Hematopoietic multipotent progenitor cell treated with erythropoietin and hydrocortisone succinate and interleukin-3 and kit ligand, for 8 days (in vitro differentiated cells): ENCODE measurements around the gene NEUROD6.

Source experiments
- DNase-seq: peaks from one replicate; pipeline ENCODE4 v3.0.0-alpha.2; 2015

The NEUROD6 gene

DNA sequence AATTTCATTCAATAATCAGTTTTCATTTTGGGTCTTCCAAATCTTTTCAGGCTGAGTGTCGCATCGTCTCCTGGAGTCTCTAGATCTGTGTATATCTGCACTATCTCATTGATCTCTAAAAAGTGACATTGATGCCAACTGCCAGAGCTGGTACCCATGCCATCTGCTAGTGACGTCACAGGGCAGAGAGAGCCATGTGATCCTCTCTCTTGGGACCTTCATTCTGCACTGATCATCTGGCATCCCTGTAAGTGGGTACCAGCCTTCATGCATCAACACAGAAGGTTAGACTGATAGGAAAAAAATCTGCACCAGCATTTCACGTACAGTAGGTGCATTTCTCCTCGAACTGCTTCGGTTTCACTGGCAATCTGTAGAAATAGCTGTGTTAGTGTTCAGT is at the start of gene NEUROD6:
TSS of gene NEUROD6 (minus strand) at position 124 of the 400 bp plus-strand sequence. CDS start 1,458 bp downstream, outside the sequence.
- no peak for DNase-seq

DNA sequence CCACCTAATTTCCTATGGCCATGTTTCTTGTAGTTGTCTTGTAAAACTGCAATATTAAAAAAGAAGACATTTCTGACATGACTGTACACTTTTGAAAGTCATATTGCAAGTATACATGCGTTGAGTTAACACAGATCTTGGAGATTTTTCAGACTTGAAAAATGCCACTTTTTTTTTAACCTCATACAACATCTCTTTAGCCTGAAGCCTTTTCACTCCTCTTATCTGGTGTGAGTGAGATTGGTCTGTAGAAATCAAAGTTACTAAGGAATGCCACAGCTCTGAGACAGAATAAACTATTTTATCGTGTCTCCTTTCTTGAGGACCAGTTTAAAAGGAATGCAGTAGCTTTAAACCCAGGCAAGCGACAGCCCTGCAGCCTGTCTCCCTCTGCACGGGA is 43.9 kb upstream of the NEUROD6 start:
- no peak for DNase-seq

- DNase-seq = no peak
Observed at GRCh38 chr7:31382722-31383121, 42.2 kb upstream of the NEUROD6 start.

- peak; percentile 45 for DNase-seq
Observed at GRCh38 chr7:31373337-31374289, 33.1 kb upstream of the NEUROD6 start.

- DNase-seq = no peak
Observed at GRCh38 chr7:31372231-31372959, 31.9 kb upstream of the NEUROD6 start.

DNA sequence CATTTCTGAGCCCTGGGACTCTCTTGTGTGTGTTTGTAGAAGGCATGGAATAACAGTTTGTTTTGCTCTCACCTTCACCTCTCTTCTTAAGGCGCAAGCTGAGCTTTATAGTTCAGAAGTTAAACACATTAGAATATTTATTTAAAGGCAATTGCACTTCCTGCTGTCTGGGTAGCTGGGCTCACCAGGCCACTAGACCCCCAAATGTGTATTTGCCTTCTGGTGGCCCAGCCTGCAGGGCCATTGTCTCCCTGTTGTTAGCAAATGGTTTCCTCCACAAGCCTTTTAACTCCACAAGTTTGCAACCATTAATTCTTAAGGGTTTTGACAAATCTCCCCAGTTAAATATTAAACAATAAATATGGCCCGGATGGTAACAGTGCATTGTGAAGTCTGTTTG is 31.1 kb upstream of the NEUROD6 start:
- no peak for DNase-seq

GRCh38 chr7:31370609-31371008 is 30.1 kb upstream of the NEUROD6 start:
- no peak for DNase-seq

DNA sequence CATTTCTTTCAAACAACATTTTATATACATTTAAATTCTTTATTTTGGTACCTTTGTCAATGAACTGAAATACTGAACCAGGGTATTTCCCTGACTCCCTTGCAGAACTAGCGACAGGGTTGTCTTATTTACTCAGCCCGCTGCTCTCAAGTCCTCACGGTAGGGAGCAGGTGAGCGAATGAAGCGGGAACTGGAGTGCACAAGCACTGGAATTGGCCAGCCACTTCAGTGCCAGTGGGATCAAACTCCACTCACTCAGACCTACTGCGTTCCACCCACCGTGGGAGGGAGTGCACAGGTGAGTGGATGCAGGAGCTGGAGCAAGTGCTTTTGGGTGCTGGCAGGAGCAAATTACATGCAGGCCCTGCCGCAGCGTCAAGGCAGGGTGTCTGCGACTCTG is 28.1 kb upstream of the NEUROD6 start:
- DNase-seq = no peak

DNA sequence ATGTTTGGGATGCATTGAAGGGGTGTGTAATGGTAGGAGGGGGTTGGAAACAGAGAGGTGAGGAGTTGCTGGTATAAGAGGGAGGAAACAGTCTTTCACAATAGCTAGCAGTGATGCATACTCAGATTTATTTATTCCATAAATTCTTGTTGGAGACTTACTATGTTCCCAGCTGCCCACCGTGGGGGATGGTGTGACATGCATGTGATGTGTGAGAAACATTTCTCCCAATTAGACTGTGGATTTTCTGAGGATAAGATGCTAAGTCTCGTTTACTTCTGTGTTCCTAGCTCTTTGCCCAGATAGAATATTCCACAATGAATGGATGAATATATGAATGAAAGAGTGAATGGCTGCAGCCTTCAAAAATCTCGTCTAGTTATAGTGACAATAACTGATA is 23.0 kb upstream of the NEUROD6 start:
- DNase-seq = no peak

DNA sequence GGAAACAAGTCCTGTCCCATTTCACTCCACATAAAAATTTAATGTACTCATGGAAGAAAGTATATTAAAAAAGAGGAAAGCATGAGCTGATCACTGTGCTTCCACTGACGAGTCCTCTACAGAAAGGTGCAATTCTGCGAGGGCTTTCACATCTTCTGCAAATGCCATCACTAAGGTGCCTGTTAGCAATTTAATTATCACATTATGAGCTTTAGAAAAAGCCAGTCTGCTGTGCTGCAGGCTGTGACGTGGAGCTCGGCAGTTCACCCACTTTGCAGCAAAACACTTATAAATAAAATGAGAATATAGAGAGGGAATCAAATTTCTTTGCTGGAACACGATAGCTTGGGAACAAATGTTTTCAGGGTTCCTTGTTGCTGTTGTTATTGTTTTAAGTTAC is 22.5 kb upstream of the NEUROD6 start:
- no peak for DNase-seq

- DNase-seq = no peak
Observed at GRCh38 chr7:31362401-31362800, 21.9 kb upstream of the NEUROD6 start.

GRCh38 chr7:31358467-31358866 is 17.9 kb upstream of the NEUROD6 start:
- no peak for DNase-seq

- DNase-seq = no peak
Observed at GRCh38 chr7:31345421-31345820, 4.9 kb upstream of the NEUROD6 start.

- no peak for DNase-seq
Observed at GRCh38 chr7:31343516-31344305, 3.2 kb upstream of the NEUROD6 start.

- no peak for DNase-seq
Observed at GRCh38 chr7:31341141-31341540, 615 bp upstream of the NEUROD6 start.

DNA sequence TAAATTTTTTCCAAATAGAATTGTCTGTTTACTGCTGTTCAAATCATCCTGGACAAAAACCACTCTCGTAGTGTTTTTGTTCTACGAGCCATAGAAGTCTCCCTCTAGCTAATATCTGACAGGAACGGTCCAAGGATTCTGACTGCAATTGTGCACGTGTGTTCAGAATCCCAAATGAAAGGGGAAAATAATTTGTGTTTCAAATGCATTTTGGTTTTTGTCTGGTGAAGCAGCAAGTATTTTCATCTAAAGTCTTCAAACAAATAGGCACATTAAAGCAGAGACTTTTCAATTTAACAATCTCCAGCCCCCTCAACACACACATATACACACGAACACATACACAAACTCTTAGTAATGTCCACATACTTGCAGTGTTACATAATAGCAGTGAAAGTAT is 475 bp downstream of the NEUROD6 start:
- DNase-seq = no peak

DNA sequence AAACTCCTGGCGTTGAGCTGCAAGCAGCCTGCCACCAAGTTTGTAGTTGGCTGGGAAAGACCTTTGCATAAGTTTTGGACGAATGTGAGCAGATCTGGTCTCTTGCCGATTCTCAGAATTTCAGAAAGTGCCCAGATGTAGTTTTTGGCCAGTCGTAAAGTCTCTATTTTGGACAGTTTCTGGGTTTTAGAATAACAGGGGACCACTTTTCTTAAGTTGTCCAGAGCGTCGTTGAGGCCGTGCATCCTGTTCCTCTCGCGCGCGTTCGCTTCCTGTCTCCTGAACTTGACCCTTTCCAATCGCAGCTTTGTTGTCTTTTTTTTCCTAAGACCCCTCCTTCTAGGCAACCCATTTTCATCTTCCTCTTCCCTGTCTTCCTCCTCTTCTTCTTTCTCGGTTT is 1.8 kb downstream of the NEUROD6 start:
- DNase-seq = no peak

GRCh38 chr7:31337002-31337565 is 3.4 kb downstream of the NEUROD6 start:
- no peak for DNase-seq

DNA sequence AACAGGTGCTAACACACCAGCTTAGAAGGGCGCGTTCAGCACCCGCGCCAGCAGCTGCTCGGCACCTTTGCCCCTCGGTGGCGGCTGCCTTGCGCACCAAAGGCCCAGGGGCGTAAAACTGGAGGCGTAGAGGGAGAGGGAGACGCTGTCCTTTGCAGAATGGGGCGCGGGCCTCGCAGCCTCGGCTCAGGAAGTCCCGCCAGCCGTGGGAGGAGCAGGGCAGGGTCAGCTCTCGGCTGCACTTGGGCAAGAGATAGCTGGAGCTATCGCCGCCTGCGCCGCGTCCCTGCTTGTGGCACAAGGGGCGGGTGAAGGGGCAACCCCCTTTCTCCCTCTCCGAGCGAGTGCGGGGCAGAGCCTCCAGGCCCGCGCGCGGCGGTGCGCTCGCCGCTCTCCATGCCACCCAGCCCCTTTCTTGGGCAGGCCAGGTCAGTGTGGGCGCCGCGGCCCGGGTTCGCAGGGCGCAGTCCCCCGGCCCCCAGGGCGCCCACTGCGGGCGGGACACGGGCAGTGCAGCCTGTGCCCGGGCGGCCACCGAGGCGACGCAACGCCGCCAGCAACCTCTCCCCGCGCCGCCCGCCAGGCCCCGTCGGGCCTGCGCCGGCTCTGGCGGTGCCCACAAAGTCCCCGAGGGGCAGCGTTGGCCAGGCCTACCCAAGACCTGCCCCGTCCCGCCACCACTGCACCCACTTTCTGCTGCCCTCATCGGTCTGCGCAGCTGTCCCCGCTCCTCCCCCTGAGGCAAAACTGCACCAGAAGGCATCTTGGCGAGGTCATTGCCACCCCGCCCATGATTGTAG is 4.1 kb downstream of the NEUROD6 start:
- no peak for DNase-seq

GRCh38 chr7:31335884-31336201 is 4.7 kb downstream of the NEUROD6 start:
- no peak for DNase-seq

DNA sequence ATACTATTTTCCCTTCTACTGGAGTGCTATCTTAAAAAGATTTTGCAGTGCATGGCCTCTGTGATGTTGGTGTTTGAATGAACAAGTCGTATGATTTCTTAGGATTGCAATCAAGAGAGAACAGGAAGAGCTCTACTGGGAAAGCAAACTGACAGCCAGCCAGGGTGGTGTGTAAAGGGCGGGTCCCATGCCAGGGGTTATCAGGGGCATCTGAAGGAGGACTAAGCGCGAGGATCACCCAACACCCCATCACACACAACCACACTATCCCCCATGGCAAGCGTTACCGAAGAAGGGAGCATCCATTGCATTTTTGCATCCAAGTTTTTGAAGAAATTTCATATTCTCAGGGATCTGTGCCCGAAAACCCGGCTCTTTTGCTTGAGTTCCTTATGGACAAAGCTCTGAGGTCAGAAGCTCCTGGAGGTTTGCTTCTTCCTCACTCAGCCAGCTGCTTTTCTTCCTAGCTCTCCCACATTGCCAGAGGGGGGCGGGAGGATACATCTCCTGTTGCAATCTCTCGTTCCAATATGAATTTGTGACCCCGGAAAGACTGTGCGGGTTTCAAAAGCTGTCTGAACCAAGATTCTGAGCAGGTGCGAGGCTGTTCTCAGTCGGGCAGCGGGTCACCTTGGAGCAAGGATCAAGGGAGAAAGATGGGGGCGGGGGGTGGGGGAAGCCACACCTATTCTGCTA is 5.2 kb downstream of the NEUROD6 start:
- DNase-seq = no peak

GRCh38 chr7:31333291-31333690 is 7.2 kb downstream of the NEUROD6 start:
- DNase-seq = no peak
